Skeletal muscle satellite cell (primary cell): ENCODE measurements around the gene FBXW11. TPM values are rescaled to one million over a fixed set of nuclear protein-coding genes. Genes with fewer than 3 reads are reported as not detected.

Source experiments
- H3K27me3 ChIP-seq: 2 replicates; pipeline ENCODE4 v1.7.0; 2013; ENCODE audit warnings: low read length; ENCODE audit not compliant: control insufficient read depth, insufficient read depth
- H3K36me3 ChIP-seq: 2 replicates; pipeline ENCODE4 v1.7.0; 2013; ENCODE audit warnings: mild to moderate bottlenecking, control low read depth, low read length; ENCODE audit not compliant: insufficient read depth
- H3K4me1 ChIP-seq: 2 replicates; pipeline ENCODE4 v1.7.0; 2013; ENCODE audit warnings: low read length; ENCODE audit not compliant: control insufficient read depth, insufficient read depth
- H3K4me2 ChIP-seq: 2 replicates; pipeline ENCODE4 v1.7.0; 2013; ENCODE audit warnings: mild to moderate bottlenecking, low read length
- H3K4me3 ChIP-seq: 2 replicates; pipeline ENCODE4 v1.7.0; 2013; ENCODE audit warnings: low read length
- H3K9ac ChIP-seq: 2 replicates; pipeline ENCODE4 v1.7.0; 2013; ENCODE audit warnings: mild to moderate bottlenecking, low read depth, low read length, moderate library complexity
- H3K9me3 ChIP-seq: replicated peaks from 2 replicates; pipeline ENCODE4 v1.7.0; 2013; ENCODE audit warnings: mild to moderate bottlenecking, control low read depth, low read length
- total RNA-seq: library from RNA; depleted of rRNA; stranded (reverse); fragments of >200 nt; gene quantifications from 2 replicates; pipeline ENCODE4 v1.2.3, GENCODE V29; 2012; rRNA removed

The FBXW11 gene
- 42.6 and 51.5 TPM in 2 replicates for total RNA-seq

- peaks cover 47% of the 10 kb centered on the region for H3K4me1 ChIP-seq
- H3K9ac ChIP-seq = peak within 1 kb of the TSS; percentile 90
- peak within 1 kb of the TSS; percentile 89 for H3K4me2 ChIP-seq
- no peaks in the 10 kb centered on the region for H3K9me3 ChIP-seq
- H3K27me3 ChIP-seq = no peaks in the 10 kb centered on the region
- no peaks in the 10 kb centered on the region for H3K36me3 ChIP-seq
- peak within 1 kb of the TSS; percentile 92 for H3K4me3 ChIP-seq
These were observed at the start of gene FBXW11 for GRCh38 chr5:172006321-172007174. Gene FBXW11 (minus strand): TSS chr5:172006638. CDS start chr5:172006502, 136 bp downstream.

GRCh38 chr5:172055996-172056395 lies 49.6 kb upstream of the FBXW11 start:
- Histone ChIP-seq H3K9me3 (no peaks in the 10 kb centered on the region), H3K36me3 (peaks cover 48% of the 10 kb centered on the region), H3K9ac (no peak overlapping the region), H3K4me3 (no peak overlapping the region), H3K27me3 (no peaks in the 10 kb centered on the region), H3K4me1 (peaks cover 15% of the 10 kb centered on the region), H3K4me2 (no peak overlapping the region)

- Histone ChIP-seq H3K4me3 (no peak overlapping the region), H3K9ac (no peak overlapping the region), H3K36me3 (peaks cover 47% of the 10 kb centered on the region), H3K27me3 (no peaks in the 10 kb centered on the region), H3K4me2 (no peak overlapping the region), H3K4me1 (peaks cover 15% of the 10 kb centered on the region), H3K9me3 (no peaks in the 10 kb centered on the region)
These were observed 49.0 kb upstream of the FBXW11 start for GRCh38 chr5:172055421-172055820.

- no peaks in the 10 kb centered on the region for H3K9me3 ChIP-seq
- H3K9ac ChIP-seq = no peak overlapping the region
- H3K4me3 ChIP-seq = no peak overlapping the region
- no peak overlapping the region for H3K4me2 ChIP-seq
- H3K27me3 ChIP-seq = no peaks in the 10 kb centered on the region
- peaks cover 15% of the 10 kb centered on the region for H3K4me1 ChIP-seq
- H3K36me3 ChIP-seq = peaks cover 48% of the 10 kb centered on the region
These were observed 48.2 kb upstream of the FBXW11 start for GRCh38 chr5:172054611-172055153.

GRCh38 chr5:172052450-172053236 lies 46.2 kb upstream of the FBXW11 start:
- Histone ChIP-seq H3K27me3 (no peaks in the 10 kb centered on the region), H3K9ac (peak overlapping the region; percentile 12), H3K36me3 (peaks cover 49% of the 10 kb centered on the region), H3K9me3 (no peaks in the 10 kb centered on the region), H3K4me3 (no peak overlapping the region), H3K4me2 (peak overlapping the region; percentile 22), H3K4me1 (peaks cover 15% of the 10 kb centered on the region)

GRCh38 chr5:172051643-172052339 lies 45.4 kb upstream of the FBXW11 start:
- Histone ChIP-seq H3K9me3 (no peaks in the 10 kb centered on the region), H3K4me3 (no peak overlapping the region), H3K4me1 (peaks cover 15% of the 10 kb centered on the region), H3K36me3 (peaks cover 56% of the 10 kb centered on the region), H3K9ac (peak overlapping the region; percentile 12), H3K27me3 (no peaks in the 10 kb centered on the region), H3K4me2 (peak overlapping the region; percentile 22)

GRCh38 chr5:172050080-172050479 lies 43.6 kb upstream of the FBXW11 start:
- Histone ChIP-seq H3K36me3 (peaks cover 56% of the 10 kb centered on the region), H3K4me3 (no peak overlapping the region), H3K4me2 (no peak overlapping the region), H3K9me3 (no peaks in the 10 kb centered on the region), H3K27me3 (no peaks in the 10 kb centered on the region), H3K4me1 (peaks cover 15% of the 10 kb centered on the region), H3K9ac (no peak overlapping the region)

GRCh38 chr5:172049226-172049796 lies 42.9 kb upstream of the FBXW11 start:
- Histone ChIP-seq H3K4me3 (no peak overlapping the region), H3K9me3 (no peaks in the 10 kb centered on the region), H3K36me3 (peaks cover 55% of the 10 kb centered on the region), H3K4me2 (no peak overlapping the region), H3K4me1 (peaks cover 15% of the 10 kb centered on the region), H3K27me3 (no peaks in the 10 kb centered on the region), H3K9ac (no peak overlapping the region)

- Histone ChIP-seq H3K9ac (no peak overlapping the region), H3K9me3 (no peaks in the 10 kb centered on the region), H3K27me3 (no peaks in the 10 kb centered on the region), H3K4me2 (no peak overlapping the region), H3K4me1 (peaks cover 15% of the 10 kb centered on the region), H3K4me3 (no peak overlapping the region), H3K36me3 (peaks cover 55% of the 10 kb centered on the region)
These were observed 42.2 kb upstream of the FBXW11 start for GRCh38 chr5:172048539-172049101.

- Histone ChIP-seq H3K4me3 (no peak overlapping the region), H3K27me3 (no peaks in the 10 kb centered on the region), H3K9ac (no peak overlapping the region), H3K4me1 (peaks cover 15% of the 10 kb centered on the region), H3K4me2 (no peak overlapping the region), H3K36me3 (peaks cover 55% of the 10 kb centered on the region), H3K9me3 (no peaks in the 10 kb centered on the region)
These were observed 41.7 kb upstream of the FBXW11 start for GRCh38 chr5:172048170-172048422.

- Histone ChIP-seq H3K9me3 (no peaks in the 10 kb centered on the region), H3K4me3 (no peak overlapping the region), H3K36me3 (peaks cover 41% of the 10 kb centered on the region)
These were observed 40.2 kb upstream of the FBXW11 start for GRCh38 chr5:172046593-172046992.

More at GRCh38 chr5:172046593-172046992, 40.2 kb upstream of the FBXW11 start:
- peaks cover 3% of the 10 kb centered on the region for H3K4me1 ChIP-seq
- no peaks in the 10 kb centered on the region for H3K27me3 ChIP-seq
- no peak overlapping the region for H3K9ac ChIP-seq
- no peak overlapping the region for H3K4me2 ChIP-seq
